ENCODE measurements around the gene GPR137. TPM values are rescaled to one million over a fixed set of nuclear protein-coding genes. Genes with fewer than 3 reads are reported as not detected.

Gene GPR137
- total RNA-seq, 1 donor from 2014 or later, result 38.0 TPM

GRCh38 chr11:64262271-64263002, 23.2 kb upstream of the GPR137 start:
- Mint-ChIP-seq H3K27ac (no peak overlapping the region), H3K4me1 (ENCODE audit: low read depth) (peaks cover 7% of the 10 kb centered on the region), H3K4me3 (ENCODE audit: low read depth) (no peak overlapping the region), H3K27me3 (ENCODE audit: low read depth) (no peaks in the 10 kb centered on the region), H3K36me3 (ENCODE audit: low read depth) (peaks cover 25% of the 10 kb centered on the region), H3K9me3 (no peaks in the 10 kb centered on the region)
- no peak for DNase-seq (ENCODE audit: low spot score)
- intact Hi-C loops (cut with micrococcal nuclease), result no loop called here

DNA sequence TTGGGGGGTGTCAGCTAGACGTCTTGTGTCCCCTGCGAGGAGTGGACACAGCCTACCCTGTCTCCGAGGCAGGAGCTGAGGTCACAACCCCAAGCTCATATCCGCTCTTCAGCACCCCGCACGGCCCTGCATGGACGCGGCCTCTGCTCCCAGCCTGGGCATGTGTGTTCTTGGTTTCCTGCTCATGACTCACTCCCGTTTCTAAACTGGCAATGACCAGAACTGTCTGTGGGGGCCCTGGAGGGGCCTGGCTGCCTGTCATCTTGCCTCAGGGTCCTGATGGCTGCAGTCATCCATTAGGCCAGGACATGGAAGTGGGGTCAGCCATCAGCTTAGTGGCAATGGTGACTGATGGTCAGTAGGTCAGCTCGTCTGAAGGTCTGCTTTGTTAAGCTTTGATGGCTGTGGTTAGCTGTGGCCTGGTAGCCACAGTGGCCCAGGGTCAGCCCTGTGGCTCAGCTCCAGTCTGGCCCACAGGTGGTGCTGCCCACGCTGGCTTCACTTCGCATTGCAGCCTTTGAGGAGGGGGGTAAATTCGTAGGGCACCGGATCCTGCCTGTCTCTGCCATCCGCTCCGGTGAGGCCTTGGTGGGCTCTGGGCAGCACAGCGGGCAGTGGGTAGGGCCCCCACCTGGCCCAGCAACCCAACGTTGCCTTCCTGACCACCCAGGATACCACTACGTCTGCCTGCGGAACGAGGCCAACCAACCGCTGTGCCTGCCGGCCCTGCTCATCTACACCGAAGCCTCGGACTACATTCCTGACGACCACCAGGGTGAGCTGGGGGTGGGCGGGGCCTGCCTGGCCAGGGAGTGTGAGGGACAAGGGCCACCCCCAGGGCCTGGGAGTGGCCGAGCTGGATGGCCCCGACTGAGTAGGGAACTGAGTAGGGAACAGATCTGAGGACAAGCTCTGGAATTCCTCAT, 22.4 kb upstream of the GPR137 start:
- no peaks in the 10 kb centered on the region for H3K27me3 Mint-ChIP-seq (ENCODE audit: low read depth)
- H3K4me1 Mint-ChIP-seq (ENCODE audit: low read depth), result peaks cover 10% of the 10 kb centered on the region
- intact Hi-C loops (cut with micrococcal nuclease), result no loop called here
- H3K4me3 Mint-ChIP-seq (ENCODE audit: low read depth), result no peak overlapping the region
- no peak overlapping the region for H3K27ac Mint-ChIP-seq
- H3K9me3 Mint-ChIP-seq, result no peaks in the 10 kb centered on the region
- H3K36me3 Mint-ChIP-seq (ENCODE audit: low read depth), result peaks cover 19% of the 10 kb centered on the region
- DNase-seq (ENCODE audit: low spot score), result no peak

- peaks cover 14% of the 10 kb centered on the region for H3K4me1 Mint-ChIP-seq (ENCODE audit: low read depth)
- DNase-seq (ENCODE audit: low spot score), result no peak
- no peaks in the 10 kb centered on the region for H3K27me3 Mint-ChIP-seq (ENCODE audit: low read depth)
- no peaks in the 10 kb centered on the region for H3K9me3 Mint-ChIP-seq
- H3K36me3 Mint-ChIP-seq (ENCODE audit: low read depth), result peaks cover 22% of the 10 kb centered on the region
- intact Hi-C loops (cut with micrococcal nuclease), result no loop called here
- H3K4me3 Mint-ChIP-seq (ENCODE audit: low read depth), result no peak overlapping the region
- no peak overlapping the region for H3K27ac Mint-ChIP-seq
Observed at GRCh38 chr11:64263947-64264317, 21.7 kb upstream of the GPR137 start.

DNA sequence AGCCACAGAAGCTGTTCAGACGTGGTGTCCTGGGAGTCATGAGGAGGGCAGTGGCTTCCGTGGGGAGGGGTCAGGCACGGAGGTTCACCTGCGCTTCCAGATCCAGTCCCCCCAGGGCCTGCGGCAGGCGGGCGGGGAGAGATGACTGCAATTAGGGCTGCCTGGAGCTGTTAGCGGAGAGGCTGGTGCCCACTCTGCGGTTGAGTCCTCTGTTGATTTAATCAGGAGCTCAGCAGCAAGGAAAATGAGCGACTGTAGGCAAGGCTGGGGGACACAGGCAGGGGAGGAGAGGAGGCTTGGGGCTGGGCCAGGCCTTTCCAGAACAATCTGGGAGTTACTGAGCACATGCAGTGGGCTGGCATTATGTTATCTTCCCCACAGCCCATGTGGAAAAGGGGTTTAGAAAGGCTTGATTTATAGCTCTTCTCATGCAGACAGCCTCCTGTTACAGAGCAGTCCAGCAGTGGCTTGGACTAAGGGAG, 21.2 kb upstream of the GPR137 start:
- intact Hi-C loops (cut with micrococcal nuclease), result no loop called here
- no peak for DNase-seq (ENCODE audit: low spot score)

GRCh38 chr11:64265176-64266160, 20.2 kb upstream of the GPR137 start:
- Mint-ChIP-seq H3K4me3 (ENCODE audit: low read depth) (no peak overlapping the region), H3K4me1 (ENCODE audit: low read depth) (peaks cover 9% of the 10 kb centered on the region), H3K9me3 (no peaks in the 10 kb centered on the region), H3K27ac (no peak overlapping the region), H3K27me3 (ENCODE audit: low read depth) (no peaks in the 10 kb centered on the region), H3K36me3 (ENCODE audit: low read depth) (peaks cover 17% of the 10 kb centered on the region)
- intact Hi-C loops (cut with micrococcal nuclease), result no loop called here
- DNase-seq (ENCODE audit: low spot score), result no peak

More for the DNA sequence above, 21.2 kb upstream of the GPR137 start:
- H3K9me3 Mint-ChIP-seq, result no peaks in the 10 kb centered on the region
- no peaks in the 10 kb centered on the region for H3K27me3 Mint-ChIP-seq (ENCODE audit: low read depth)
- H3K4me1 Mint-ChIP-seq (ENCODE audit: low read depth), result peaks cover 15% of the 10 kb centered on the region
- no peak overlapping the region for H3K4me3 Mint-ChIP-seq (ENCODE audit: low read depth)
- no peak overlapping the region for H3K27ac Mint-ChIP-seq
- peaks cover 20% of the 10 kb centered on the region for H3K36me3 Mint-ChIP-seq (ENCODE audit: low read depth)

- Mint-ChIP-seq H3K9me3 (no peaks in the 10 kb centered on the region), H3K27ac (peak overlapping the region; percentile 52), H3K36me3 (ENCODE audit: low read depth) (peaks cover 17% of the 10 kb centered on the region), H3K27me3 (ENCODE audit: low read depth) (no peaks in the 10 kb centered on the region), H3K4me1 (ENCODE audit: low read depth) (peaks cover 9% of the 10 kb centered on the region), H3K4me3 (ENCODE audit: low read depth) (no peak overlapping the region)
- intact Hi-C loops (cut with micrococcal nuclease), result no loop called here
- no peak for DNase-seq (ENCODE audit: low spot score)
Observed at GRCh38 chr11:64266339-64266738, 19.3 kb upstream of the GPR137 start.

- H3K4me3 Mint-ChIP-seq (ENCODE audit: low read depth), result no peak overlapping the region
- H3K9me3 Mint-ChIP-seq, result no peaks in the 10 kb centered on the region
- no peak for DNase-seq (ENCODE audit: low spot score)
Observed at GRCh38 chr11:64267207-64267945, 18.3 kb upstream of the GPR137 start.

DNA sequence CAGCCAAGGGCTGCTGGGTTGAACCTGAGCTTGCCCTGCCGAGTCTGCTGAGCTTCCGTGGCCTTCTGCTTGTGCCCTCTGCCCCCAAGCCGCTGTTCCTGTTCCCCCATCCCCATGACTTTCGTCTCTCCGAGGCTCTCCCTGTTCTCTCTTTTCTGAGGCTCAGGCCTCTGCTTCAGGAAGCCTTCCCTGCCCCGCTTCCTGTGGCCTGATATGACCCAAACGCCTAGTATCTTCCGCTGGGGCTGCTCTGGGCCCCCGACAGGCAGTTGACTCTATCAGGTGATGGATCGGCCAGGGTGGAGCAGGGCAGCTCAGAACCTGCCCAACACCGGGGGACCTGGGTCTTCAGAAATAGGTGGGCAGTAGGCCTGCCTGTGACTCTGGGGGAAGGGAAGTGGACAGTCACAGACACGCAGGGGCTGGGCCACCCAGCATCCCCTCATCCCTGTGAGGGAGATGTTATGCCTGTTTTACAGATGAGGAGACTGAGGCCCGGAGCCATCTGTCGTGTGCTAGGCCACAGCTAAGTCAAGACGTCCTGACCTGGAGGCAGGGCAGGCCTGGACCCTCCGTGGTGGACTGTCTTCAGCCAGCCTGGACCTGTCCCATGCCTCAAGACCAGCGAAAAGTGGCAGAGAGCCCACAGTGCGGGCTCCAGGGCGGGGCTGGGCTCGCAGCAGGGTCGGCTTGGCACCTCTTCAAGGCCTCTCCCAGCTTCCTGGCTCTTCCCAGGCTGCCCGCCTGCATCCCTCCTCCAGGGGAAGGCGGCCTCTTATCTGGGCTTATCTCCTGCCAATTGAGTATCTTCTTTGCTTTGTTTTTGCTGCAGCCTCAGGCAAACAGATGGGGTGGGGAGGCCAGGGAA, 17.4 kb upstream of the GPR137 start:
- intact Hi-C loops (cut with micrococcal nuclease), result loop anchor here (2.0 kb wide), 1 partner anchor 61 kb away; the partner anchor contains the start of gene FERMT3
- no peak for DNase-seq (ENCODE audit: low spot score)
- Mint-ChIP-seq H3K36me3 (ENCODE audit: low read depth) (peaks cover 11% of the 10 kb centered on the region), H3K4me3 (ENCODE audit: low read depth) (peak overlapping the region; percentile 91), H3K27me3 (ENCODE audit: low read depth) (no peaks in the 10 kb centered on the region), H3K9me3 (no peaks in the 10 kb centered on the region), H3K27ac (peak overlapping the region; percentile 84), H3K4me1 (ENCODE audit: low read depth) (peaks cover 15% of the 10 kb centered on the region)

More at GRCh38 chr11:64267207-64267945, 18.3 kb upstream of the GPR137 start:
- intact Hi-C loops (cut with micrococcal nuclease), result no loop called here
- peak overlapping the region; percentile 22 for H3K27ac Mint-ChIP-seq
- peaks cover 14% of the 10 kb centered on the region for H3K36me3 Mint-ChIP-seq (ENCODE audit: low read depth)
- H3K27me3 Mint-ChIP-seq (ENCODE audit: low read depth), result no peaks in the 10 kb centered on the region
- H3K4me1 Mint-ChIP-seq (ENCODE audit: low read depth), result peaks cover 14% of the 10 kb centered on the region

DNA sequence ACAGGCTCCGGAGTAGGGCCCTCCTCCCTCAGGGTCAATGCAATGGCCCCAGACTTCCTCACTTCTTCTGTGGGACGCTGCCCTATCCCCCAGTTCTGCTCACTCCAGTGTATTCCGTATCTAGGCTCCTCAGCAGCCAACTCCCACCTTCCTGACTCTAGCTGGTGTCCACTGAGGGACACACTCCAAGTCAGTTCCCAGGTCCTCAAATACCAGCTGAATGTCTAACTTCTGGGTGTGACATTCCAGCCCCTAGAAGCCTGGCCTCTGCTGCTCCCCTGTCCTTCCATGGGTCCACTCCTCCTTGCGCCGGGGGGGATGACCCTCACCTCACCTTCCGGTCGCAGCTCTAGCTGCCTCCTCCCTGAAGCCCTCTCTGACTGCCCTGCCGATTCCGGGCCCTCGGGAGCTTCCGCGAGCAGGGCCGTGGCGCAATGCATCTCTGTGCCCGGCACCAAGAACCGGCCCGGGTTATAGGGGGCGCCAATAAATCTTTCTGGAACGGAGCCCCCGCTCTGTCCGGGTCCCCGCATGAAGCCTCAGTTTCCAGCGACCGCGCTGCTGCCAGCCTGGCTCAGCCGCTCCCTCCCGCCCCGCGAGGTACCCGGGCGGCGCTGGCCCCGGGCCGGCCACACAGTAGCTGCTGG, 16.6 kb upstream of the GPR137 start:
- H3K27me3 Mint-ChIP-seq (ENCODE audit: low read depth), result no peaks in the 10 kb centered on the region
- peaks cover 15% of the 10 kb centered on the region for H3K4me1 Mint-ChIP-seq (ENCODE audit: low read depth)
- intact Hi-C loops (cut with micrococcal nuclease), result loop anchor here (1.0 to 2.0 kb wide), 3 partner anchors 18 to 62 kb away; partner anchors contain the start of genes FERMT3, PLCB3 and TRMT112
- H3K36me3 Mint-ChIP-seq (ENCODE audit: low read depth), result peaks cover 11% of the 10 kb centered on the region
- H3K27ac Mint-ChIP-seq, result peak overlapping the region; percentile 84
- DNase-seq (ENCODE audit: low spot score), result peak; percentile 54
- no peaks in the 10 kb centered on the region for H3K9me3 Mint-ChIP-seq
- peak overlapping the region; percentile 91 for H3K4me3 Mint-ChIP-seq (ENCODE audit: low read depth)

DNA sequence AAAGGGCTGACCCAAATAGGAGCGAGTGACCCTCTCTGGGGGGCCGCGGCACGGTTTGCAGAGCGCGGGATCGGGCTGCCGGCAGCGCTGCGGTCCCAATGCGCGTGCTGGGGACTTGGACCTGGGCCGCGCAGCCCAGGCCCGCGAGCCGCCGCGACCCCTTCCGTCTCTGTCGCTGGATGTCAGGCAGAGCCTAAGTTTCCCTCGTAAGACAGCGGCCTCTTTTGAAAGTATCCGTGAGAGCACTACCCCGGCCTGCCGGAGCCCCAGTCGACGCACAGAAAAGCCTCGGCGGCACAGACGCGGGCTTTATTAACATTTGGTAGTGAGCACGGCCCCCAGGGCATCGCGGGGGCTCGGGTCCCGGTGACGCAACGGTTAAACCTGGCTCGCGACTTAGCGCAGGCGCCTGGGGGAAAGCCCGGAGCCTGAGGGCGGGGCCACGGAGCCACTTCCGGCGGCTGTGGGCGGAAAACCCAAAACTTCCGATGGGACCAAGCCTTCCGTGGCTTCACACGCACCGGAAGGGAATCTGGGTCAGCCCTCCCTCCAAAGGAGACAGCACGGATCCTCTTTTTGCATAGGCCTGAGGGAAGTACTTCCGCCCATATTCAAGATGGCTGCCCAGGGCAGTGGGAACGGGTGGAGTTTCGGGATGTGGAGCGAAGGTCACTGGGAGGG, 16.0 kb upstream of the GPR137 start:
- peak; percentile 97 for DNase-seq (ENCODE audit: low spot score)
- peaks cover 11% of the 10 kb centered on the region for H3K36me3 Mint-ChIP-seq (ENCODE audit: low read depth)
- H3K9me3 Mint-ChIP-seq, result no peaks in the 10 kb centered on the region
- H3K4me3 Mint-ChIP-seq (ENCODE audit: low read depth), result peak overlapping the region; percentile 91
- no peaks in the 10 kb centered on the region for H3K27me3 Mint-ChIP-seq (ENCODE audit: low read depth)
- intact Hi-C loops (cut with micrococcal nuclease), result loop anchor here (1.0 to 2.0 kb wide), 7 partner anchors 16 to 83 kb away; partner anchors contain the start of genes FERMT3, FKBP2, GPR137 and PLCB3
- H3K27ac Mint-ChIP-seq, result peak overlapping the region; percentile 84
- H3K4me1 Mint-ChIP-seq (ENCODE audit: low read depth), result peaks cover 15% of the 10 kb centered on the region

Measured in activated T-helper 2 cell treated with anti-CD3 and anti-CD28 coated beads, Interferon-gamma antibody, Interleukin-2, Interleukin-4, amounts not matched to agents 10 μg/mL and 5 μg/mL and 100 μg/mL, durations not matched to agents 14 hours and 24 hours and 36 hours (primary cell).